HG03432 (cell line): ENCODE measurements around the gene PTPRD.
A peak's percentile ranks its signal among the peaks of the same experiment; 100 is the strongest.
"Not testable (repeated sequence)": the region's sequence is repeated elsewhere in the genome, so short reads cannot be mapped to it uniquely, and the experiment has no call there.

Experiments used
- ATAC-seq: cut with Tn5 transposase; IDR thresholded peaks from one replicate; pipeline ENCODE4 v1.9.1; 2021; ENCODE audit warnings: mild to moderate bottlenecking, moderate library complexity; ENCODE audit not compliant: unreplicated experiment

The PTPRD gene

GRCh38 chr9:10488937-10489336 lies 123.9 kb downstream of the PTPRD start:
- ATAC-seq, result no peak

DNA sequence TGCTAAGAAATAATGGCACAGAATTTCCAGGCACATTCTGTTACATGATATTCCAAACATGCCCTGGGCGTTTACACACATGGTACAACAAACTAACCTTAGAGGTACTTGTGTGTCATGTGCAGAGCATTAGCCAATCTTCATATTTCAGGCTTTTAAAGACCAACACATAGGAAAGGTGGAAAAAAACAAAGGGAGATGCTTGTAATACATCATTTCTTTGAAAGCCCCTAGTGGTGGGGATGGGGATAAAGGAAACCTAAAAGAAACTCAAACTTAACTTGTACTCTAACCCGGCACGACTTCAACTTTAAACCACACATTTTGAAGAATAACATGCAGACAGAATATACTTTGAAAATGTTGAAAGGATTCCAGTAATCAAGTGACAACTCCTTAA lies 133.6 kb downstream of the PTPRD start:
- no peak for ATAC-seq

- ATAC-seq, result not testable (repeated sequence)
Measured at GRCh38 chr9:10449201-10449617, 163.6 kb downstream of the PTPRD start.

DNA sequence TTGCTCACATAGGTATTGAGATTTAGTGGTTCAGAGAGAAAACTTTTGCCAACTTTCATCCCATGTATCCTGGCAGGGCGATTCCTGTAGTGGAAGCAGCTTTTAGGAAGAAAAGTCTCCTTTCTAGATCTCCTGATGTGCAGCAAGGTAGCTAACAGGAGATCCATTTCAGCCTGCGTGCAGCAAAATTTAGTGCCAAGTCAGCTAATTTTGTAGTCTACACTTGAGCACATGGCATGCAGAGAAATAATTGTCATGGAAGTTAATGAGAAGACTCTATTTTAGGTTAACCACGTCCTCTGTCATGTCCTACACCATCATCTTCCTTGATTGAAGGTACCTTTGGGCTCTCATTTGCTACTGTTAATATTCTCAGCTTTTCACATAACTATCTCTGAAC lies 165.8 kb downstream of the PTPRD start:
- ATAC-seq, result no peak

GRCh38 chr9:10443868-10444204 lies 169.0 kb downstream of the PTPRD start:
- no peak for ATAC-seq

- ATAC-seq, result no peak
Measured at GRCh38 chr9:10443181-10443867, 169.5 kb downstream of the PTPRD start.

- ATAC-seq, result no peak
Measured at GRCh38 chr9:10438955-10439354, 173.8 kb downstream of the PTPRD start.

DNA sequence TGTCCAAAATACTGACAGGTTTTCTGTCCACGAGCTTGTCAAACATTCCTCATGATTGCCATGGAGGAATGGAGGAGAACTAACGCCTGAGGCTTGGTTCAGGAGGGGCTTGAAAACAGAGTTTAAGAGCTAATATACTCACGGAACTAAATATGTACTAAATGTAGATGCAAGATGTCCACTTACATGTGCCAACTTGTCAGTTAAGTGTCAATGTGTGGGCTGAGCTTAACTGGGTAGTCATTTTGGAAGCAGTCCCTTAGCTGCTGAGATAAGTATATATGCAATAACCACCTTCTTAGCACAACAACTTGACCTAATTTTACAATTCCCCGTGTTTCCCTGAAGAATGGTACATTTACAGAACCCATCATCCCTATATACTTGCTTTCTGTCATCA lies 176.0 kb downstream of the PTPRD start:
- ATAC-seq, result no peak

DNA sequence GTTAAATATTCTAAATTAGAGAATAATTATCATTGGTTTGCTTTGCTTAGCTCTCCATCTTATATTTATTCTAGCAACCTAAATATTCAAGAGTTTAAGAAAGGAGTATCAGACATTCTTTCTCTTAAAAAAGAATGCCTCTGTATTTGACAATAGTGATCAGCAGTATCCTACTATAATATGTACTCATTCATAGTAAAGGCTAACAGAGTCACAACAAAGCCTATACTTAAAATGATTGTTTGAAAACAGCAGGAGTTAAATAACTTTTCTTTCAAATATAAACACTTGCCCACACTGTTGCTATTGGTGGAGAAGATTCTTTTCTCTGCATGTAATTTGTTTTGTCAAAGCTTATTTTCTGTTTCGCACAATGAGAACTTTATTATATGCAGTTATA lies 178.4 kb downstream of the PTPRD start:
- no peak for ATAC-seq

GRCh38 chr9:10411272-10411671 lies 201.5 kb downstream of the PTPRD start:
- ATAC-seq, result no peak

DNA sequence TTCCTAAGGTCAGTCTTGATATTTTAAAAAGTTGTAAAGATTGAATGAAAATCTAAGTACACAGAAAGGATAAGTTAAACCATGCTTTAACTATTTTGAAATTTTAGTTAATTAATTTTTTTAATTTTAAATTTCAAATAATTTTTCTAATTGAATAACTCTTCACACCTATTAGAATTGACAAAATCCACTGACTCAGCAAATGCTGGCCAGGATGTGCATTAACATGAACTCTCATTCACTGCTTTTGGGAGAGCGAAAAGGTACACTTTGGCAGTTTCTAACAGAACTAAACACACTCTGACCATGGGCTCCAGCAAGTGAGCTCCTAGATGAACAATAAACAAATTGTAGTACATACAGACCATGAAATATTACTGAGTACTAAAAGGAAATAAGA lies 209.5 kb downstream of the PTPRD start:
- no peak for ATAC-seq

DNA sequence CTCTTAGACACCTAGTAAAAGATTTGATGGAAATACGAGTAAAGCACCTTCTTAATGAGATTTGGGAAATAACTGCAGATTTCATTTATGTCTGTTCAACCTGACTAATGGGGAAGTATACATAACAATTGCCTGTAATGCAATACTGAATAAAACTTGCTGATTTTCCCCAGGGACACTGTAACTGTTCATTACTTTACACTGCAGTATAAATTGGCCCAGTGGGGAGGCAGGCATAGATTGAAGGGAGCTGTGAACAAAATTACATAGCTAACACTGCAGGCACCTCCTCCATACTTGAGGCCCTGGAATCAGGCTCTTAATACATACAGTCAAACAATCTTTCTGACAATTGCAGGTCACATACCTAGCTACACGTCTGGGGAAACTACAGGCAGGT lies 216.2 kb downstream of the PTPRD start:
- ATAC-seq, result no peak

DNA sequence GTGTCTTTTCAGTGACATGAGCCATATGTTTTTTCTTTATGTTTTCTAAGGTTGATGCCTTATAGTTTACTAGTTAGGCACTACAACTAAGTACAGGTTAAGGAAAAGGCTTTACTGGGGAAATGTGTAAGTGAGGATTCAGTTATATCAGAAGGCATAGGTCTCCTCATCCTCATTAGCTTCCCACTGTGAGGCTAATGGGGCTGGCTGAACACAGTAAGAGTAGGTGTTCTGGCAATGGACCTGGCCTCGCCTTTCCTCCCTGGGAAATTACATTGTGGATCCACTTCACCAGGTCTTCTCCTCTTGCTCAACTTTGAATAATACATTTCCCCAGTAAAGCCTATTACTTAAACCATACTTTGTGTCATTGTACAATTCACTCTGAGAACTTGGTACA lies 225.5 kb downstream of the PTPRD start:
- ATAC-seq, result no peak

DNA sequence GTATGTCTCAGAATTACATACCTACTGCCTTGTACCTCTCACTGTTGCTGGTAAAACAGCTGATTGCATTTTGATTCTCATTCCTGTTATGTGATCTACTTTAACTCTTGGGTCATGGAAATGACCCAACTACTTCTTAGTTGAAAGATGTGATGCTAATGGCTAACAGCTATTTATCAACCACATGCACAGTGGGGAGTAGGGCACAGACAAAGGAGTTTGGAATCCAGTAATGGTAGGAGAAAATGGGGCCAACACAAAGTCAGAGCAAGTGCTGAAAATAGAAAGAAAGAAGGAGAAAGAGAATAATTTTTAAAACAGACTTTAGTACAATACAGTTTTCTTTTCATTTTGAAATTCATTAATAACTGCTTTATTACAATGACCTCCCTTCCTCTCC lies 241.0 kb downstream of the PTPRD start:
- no peak for ATAC-seq

GRCh38 chr9:10366171-10366779 lies 246.5 kb downstream of the PTPRD start:
- ATAC-seq, result peak; percentile 95

DNA sequence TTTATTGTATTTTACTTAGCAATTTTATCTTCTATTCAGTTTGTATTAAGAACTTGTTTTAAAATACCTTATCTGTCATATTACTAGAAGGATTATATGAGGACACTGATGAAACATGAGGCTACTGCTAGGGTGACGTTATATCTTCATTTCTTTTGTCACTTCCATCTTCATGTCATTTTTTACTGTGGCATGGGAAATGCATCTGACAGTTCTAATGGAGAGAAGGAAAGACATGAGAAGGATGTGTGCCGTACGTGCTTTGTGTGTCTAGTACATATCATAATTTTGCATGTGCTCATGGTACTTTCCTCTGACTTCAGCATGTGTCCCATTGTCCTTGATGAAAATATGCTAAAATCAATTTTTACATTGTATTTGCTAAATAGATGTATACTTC lies 258.2 kb downstream of the PTPRD start:
- ATAC-seq, result no peak

GRCh38 chr9:10345621-10346020 lies 267.2 kb downstream of the PTPRD start:
- not testable (repeated sequence) for ATAC-seq

DNA sequence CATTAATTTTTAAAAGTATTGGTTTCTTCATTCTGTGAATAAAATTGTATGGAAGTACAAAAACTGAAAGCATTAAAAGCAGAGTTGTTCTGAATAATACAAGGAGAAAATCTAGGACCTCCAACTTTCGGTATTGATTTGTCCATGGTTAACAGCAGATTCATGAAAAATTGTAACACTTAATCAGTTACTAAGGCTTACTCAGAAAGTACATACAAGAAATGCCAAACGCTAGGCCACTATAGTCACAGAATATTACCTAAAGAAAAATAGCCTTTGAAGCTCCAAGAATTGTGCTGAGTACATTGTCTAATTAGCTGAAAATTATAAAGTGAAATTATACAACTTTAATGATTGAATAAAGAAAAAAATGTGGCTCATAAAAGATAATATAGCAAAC lies 271.7 kb downstream of the PTPRD start:
- no peak for ATAC-seq

DNA sequence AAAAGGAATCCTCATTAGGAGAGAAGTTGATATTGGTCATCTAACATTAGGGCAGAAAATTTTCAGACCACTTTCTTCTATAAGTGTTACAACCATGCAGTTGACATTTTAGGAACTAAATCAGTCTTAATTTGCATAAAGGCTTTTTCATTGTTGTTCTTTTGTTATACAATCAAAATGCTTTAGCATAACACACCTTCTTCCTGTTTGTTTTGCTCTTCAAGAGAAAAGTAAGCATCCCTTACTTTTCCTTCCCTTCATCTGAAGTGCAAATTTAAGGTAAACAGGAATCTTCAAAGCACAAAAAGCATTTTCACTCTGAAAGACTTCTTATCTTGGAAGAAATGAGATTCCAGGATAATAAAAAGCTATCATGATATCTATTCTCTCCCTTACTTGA lies 273.6 kb downstream of the PTPRD start:
- no peak for ATAC-seq

DNA sequence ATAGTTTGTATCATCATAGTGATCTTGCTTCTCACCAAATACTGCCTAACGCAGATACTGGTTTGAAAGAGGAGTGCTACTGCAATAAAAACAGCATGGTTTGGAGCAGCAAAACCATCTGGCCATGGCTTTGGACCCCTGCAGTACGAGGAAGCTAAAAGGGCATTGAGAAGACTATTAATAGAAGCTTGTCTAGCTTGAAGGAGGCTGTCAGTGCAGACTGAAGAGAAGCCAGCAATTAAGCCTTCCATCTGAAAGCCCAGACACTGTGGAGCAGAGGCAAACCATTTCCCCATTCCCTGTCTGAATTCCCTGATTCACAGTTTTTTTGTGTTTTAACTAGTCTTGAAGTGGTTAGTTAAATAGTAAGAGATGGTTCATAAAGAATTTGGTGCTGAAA lies 281.6 kb downstream of the PTPRD start:
- no peak for ATAC-seq

GRCh38 chr9:10282084-10282483 lies 330.7 kb downstream of the PTPRD start:
- ATAC-seq, result no peak

DNA sequence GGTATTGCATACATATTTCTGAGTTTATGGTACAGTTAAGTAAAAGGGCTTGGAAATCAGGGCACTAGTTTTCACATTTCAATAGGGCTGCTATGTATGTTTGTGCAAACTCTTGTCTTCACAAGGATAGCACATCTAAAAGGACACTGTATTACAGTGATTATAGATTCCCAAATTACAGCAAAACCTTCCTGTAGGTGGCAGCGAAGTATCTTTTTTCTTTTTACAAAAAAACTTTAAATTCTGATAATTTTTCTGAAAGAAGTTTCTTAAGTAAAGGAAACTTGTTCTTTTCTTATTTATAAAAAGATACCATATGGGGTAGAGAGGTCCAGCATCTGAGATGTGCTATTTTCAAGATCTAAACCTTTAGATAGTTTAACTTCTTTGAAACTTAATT lies 337.8 kb downstream of the PTPRD start:
- no peak for ATAC-seq

GRCh38 chr9:10274175-10274574 lies 338.6 kb downstream of the PTPRD start:
- no peak for ATAC-seq
